Measurements from ENCODE around the gene TMEM147. TPM values are rescaled to one million over a fixed set of nuclear protein-coding genes. Genes with fewer than 3 reads are reported as not detected.

Gene TMEM147
- total RNA-seq, 2 experiments from 2014 or later = 73.1 to 73.8 TPM

GRCh38 chr19:35534803-35535480, 10.5 kb upstream of the TMEM147 start:
- ATAC-seq = no peak
- Mint-ChIP-seq H3K27me3 (peaks cover 19% of the 10 kb centered on the region), H3K36me3 (ENCODE audit: low read depth) (no peaks in the 10 kb centered on the region), H3K4me3 (no peak overlapping the region), H3K9me3 (ENCODE audit: low read depth) (no peaks in the 10 kb centered on the region), H3K4me1 (peaks cover 10% of the 10 kb centered on the region), H3K27ac (no peak overlapping the region)
- intact Hi-C loops (cut with DNase I, micrococcal nuclease) = no loop called here
- ChIA-PET CTCF (interaction anchor here (0.8 to 1.0 kb wide), 2 partner anchors 25 to 465 kb away, joined by 4 to 6 read pairs; no protein-coding TSS in a partner anchor), POLR2A (no interaction called here)
- DNase-seq = no peak

GRCh38 chr19:35539314-35539713, 6.1 kb upstream of the TMEM147 start:
- ATAC-seq (no peak), DNase-seq (no peak)
- ChIA-PET POLR2A (no interaction called here), CTCF (no interaction called here)
- intact Hi-C loops (cut with DNase I, micrococcal nuclease) = no loop called here
- no peak overlapping the region for H3K4me3 Mint-ChIP-seq
- no peak overlapping the region for H3K27ac Mint-ChIP-seq
- H3K9me3 Mint-ChIP-seq (ENCODE audit: low read depth) = no peaks in the 10 kb centered on the region
- H3K27me3 Mint-ChIP-seq = peaks cover 2% of the 10 kb centered on the region
- peaks cover 7% of the 10 kb centered on the region for H3K36me3 Mint-ChIP-seq (ENCODE audit: low read depth)
- H3K4me1 Mint-ChIP-seq = peaks cover 4% of the 10 kb centered on the region

- Mint-ChIP-seq H3K9me3 (ENCODE audit: low read depth) (no peaks in the 10 kb centered on the region), H3K4me3 (no peak overlapping the region), H3K4me1 (peaks cover 8% of the 10 kb centered on the region), H3K27ac (no peak overlapping the region), H3K27me3 (peaks cover under 1% of the 10 kb centered on the region), H3K36me3 (ENCODE audit: low read depth) (peaks cover 9% of the 10 kb centered on the region)
- DNase-seq (no peak), ATAC-seq (no peak)
- ChIA-PET CTCF (no interaction called here), POLR2A (interaction anchor here (0.7 kb wide), 1 partner anchor 59 kb away, joined by 3 read pairs; no protein-coding TSS in a partner anchor)
- intact Hi-C loops (cut with DNase I, micrococcal nuclease) = no loop called here
Measured at GRCh38 chr19:35539850-35540249, 5.6 kb upstream of the TMEM147 start.

GRCh38 chr19:35540356-35540927, 5.0 kb upstream of the TMEM147 start:
- ATAC-seq (no peak), DNase-seq (no peak)
- no peaks in the 10 kb centered on the region for H3K9me3 Mint-ChIP-seq (ENCODE audit: low read depth)
- no peak overlapping the region for H3K4me3 Mint-ChIP-seq
- ChIA-PET CTCF (no interaction called here), POLR2A (interaction anchor here (0.7 kb wide), 1 partner anchor 59 kb away, joined by 3 read pairs; no protein-coding TSS in a partner anchor)
- no peaks in the 10 kb centered on the region for H3K27me3 Mint-ChIP-seq
- peaks cover 9% of the 10 kb centered on the region for H3K4me1 Mint-ChIP-seq
- intact Hi-C loops (cut with DNase I, micrococcal nuclease) = no loop called here
- no peak overlapping the region for H3K27ac Mint-ChIP-seq
- H3K36me3 Mint-ChIP-seq (ENCODE audit: low read depth) = peaks cover 11% of the 10 kb centered on the region

GRCh38 chr19:35542209-35542608, 3.2 kb upstream of the TMEM147 start:
- no peak for ATAC-seq
- intact Hi-C loops (cut with DNase I, micrococcal nuclease) = no loop called here
- CTCF ChIA-PET = no interaction called here

GRCh38 chr19:35543280-35544109, 1.9 kb upstream of the TMEM147 start:
- ChIA-PET CTCF (no interaction called here), POLR2A (no interaction called here)
- Mint-ChIP-seq H3K9me3 (ENCODE audit: low read depth) (no peaks in the 10 kb centered on the region), H3K4me3 (peak overlapping the region; percentile 92), H3K27me3 (no peaks in the 10 kb centered on the region), H3K27ac (no peak overlapping the region), H3K36me3 (ENCODE audit: low read depth) (peaks cover 23% of the 10 kb centered on the region), H3K4me1 (peaks cover 26% of the 10 kb centered on the region)
- ATAC-seq (no peak), DNase-seq (no peak)
- intact Hi-C loops (cut with DNase I, micrococcal nuclease) = loop anchor here in 1 of 2 experiments (2.0 kb wide), 2 partner anchors 33 to 275 kb away; partner anchors contain the start of gene USF2

More at GRCh38 chr19:35542209-35542608, 3.2 kb upstream of the TMEM147 start:
- Mint-ChIP-seq H3K4me1 (peaks cover 21% of the 10 kb centered on the region), H3K36me3 (ENCODE audit: low read depth) (peaks cover 21% of the 10 kb centered on the region), H3K27me3 (no peaks in the 10 kb centered on the region), H3K27ac (no peak overlapping the region), H3K4me3 (no peak overlapping the region), H3K9me3 (ENCODE audit: low read depth) (no peaks in the 10 kb centered on the region)
- no peak for DNase-seq
- POLR2A ChIA-PET = no interaction called here

GRCh38 chr19:35544110-35544802, 1.2 kb upstream of the TMEM147 start:
- CTCF ChIA-PET = interaction anchor here (0.7 to 1.3 kb wide), 2 partner anchors 14 to 197 kb away, joined by 3 to 4 read pairs; partner anchors contain the start of gene FFAR1
- intact Hi-C loops (cut with DNase I, micrococcal nuclease) = loop anchor here in 1 of 2 experiments (2.0 kb wide), 2 partner anchors 33 to 275 kb away; partner anchors contain the start of gene USF2
- Mint-ChIP-seq H3K9me3 (ENCODE audit: low read depth) (no peaks in the 10 kb centered on the region), H3K4me3 (peak overlapping the region; percentile 92), H3K36me3 (ENCODE audit: low read depth) (peaks cover 27% of the 10 kb centered on the region), H3K27ac (peak overlapping the region; percentile 89), H3K4me1 (peaks cover 33% of the 10 kb centered on the region), H3K27me3 (no peaks in the 10 kb centered on the region)
- DNase-seq (no peak), ATAC-seq (no peak)
- POLR2A ChIA-PET = no interaction called here

GRCh38 chr19:35545855-35546381, 492 bp downstream of the TMEM147 start:
- peak; percentile 82 for ATAC-seq
- ChIA-PET CTCF (no interaction called here), POLR2A (no interaction called here)
- Mint-ChIP-seq H3K27ac (peak overlapping the region; percentile 91), H3K4me1 (peaks cover 35% of the 10 kb centered on the region), H3K4me3 (peak overlapping the region; percentile 92), H3K36me3 (ENCODE audit: low read depth) (peaks cover 31% of the 10 kb centered on the region), H3K27me3 (no peaks in the 10 kb centered on the region), H3K9me3 (ENCODE audit: low read depth) (no peaks in the 10 kb centered on the region)
- peak; percentile 82 for DNase-seq
- intact Hi-C loops (cut with DNase I, micrococcal nuclease) = loop anchor here (1.0 to 5.0 kb wide), 18 partner anchors 35 to 405 kb away; partner anchors contain the start of genes FFAR1 (in 2 of the 2), COX6B1 (in 1 of the 2), ETV2 (in 1 of the 2) and HAUS5 (in 1 of the 2)

GRCh38 chr19:35546532-35546931, 1.1 kb downstream of the TMEM147 start:
- Mint-ChIP-seq H3K27ac (peak overlapping the region; percentile 91), H3K4me1 (peaks cover 35% of the 10 kb centered on the region), H3K9me3 (ENCODE audit: low read depth) (no peaks in the 10 kb centered on the region), H3K4me3 (peak overlapping the region; percentile 92), H3K36me3 (ENCODE audit: low read depth) (peaks cover 32% of the 10 kb centered on the region), H3K27me3 (no peaks in the 10 kb centered on the region)
- ATAC-seq (no peak), DNase-seq (no peak)
- ChIA-PET POLR2A (no interaction called here), CTCF (interaction anchor here (0.5 kb wide), 1 partner anchor 79 kb away, joined by 3 read pairs; no protein-coding TSS in a partner anchor)
- intact Hi-C loops (cut with DNase I, micrococcal nuclease) = loop anchor here (1.0 to 5.0 kb wide), 12 partner anchors 81 to 405 kb away; partner anchors contain the start of genes FFAR1 (in 2 of the 2), COX6B1 (in 1 of the 2), ETV2 (in 1 of the 2) and RBM42 (in 1 of the 2)

- no peak overlapping the region for H3K27ac Mint-ChIP-seq
- POLR2A ChIA-PET = no interaction called here
- H3K27me3 Mint-ChIP-seq = no peaks in the 10 kb centered on the region
- no peaks in the 10 kb centered on the region for H3K9me3 Mint-ChIP-seq (ENCODE audit: low read depth)
- DNase-seq (peak; percentile 75), ATAC-seq (no peak)
- peaks cover 32% of the 10 kb centered on the region for H3K4me1 Mint-ChIP-seq
- no peak overlapping the region for H3K4me3 Mint-ChIP-seq
- peaks cover 29% of the 10 kb centered on the region for H3K36me3 Mint-ChIP-seq (ENCODE audit: low read depth)
- CTCF ChIA-PET = interaction anchor here (0.6 to 3.3 kb wide), 16 partner anchors 9 to 191 kb away, joined by 3 to 20 read pairs (median 4); partner anchors contain the start of genes FFAR3 and HAUS5
- intact Hi-C loops (cut with DNase I, micrococcal nuclease) = loop anchor here (1.0 to 5.0 kb wide), 8 partner anchors 43 to 383 kb away; partner anchors contain the start of genes ETV2 (in 1 of the 2), FFAR1 (in 1 of the 2), HAUS5 (in 1 of the 2) and RBM42 (in 1 of the 2)
Measured at GRCh38 chr19:35549174-35549788, 3.9 kb downstream of the TMEM147 start.
